ENCODE results near the gene ATF6.

The ATF6 gene

DNA sequence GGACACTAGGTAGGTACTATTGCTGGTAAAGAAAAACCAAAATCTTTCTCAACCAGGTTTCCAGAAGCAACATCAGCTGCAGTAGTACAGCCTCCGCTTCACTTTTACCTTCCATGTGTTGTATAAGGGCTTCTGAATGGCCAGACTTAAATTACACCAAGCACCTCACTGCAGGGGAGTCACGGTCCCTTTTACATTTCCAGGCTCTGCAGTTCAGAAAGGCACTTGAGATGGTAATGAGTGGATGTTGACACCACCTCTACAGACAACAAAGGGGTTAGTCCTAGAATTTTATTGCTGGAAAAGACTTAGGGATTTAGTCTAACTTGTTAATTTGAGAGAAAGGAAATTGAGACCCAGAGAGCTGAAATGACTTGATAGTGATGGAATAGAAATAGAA lies 28.5 kb upstream of the ATF6 start:
- H3K9ac ChIP-seq (ENCODE audit: low read length), result no peak overlapping the region
- peaks cover 27% of the 10 kb centered on the region for H3K4me1 ChIP-seq (ENCODE audit: control insufficient read depth, insufficient read depth, low read length)
- H3K27me3 ChIP-seq (ENCODE audit: control insufficient read depth, insufficient read depth, low read length), result no peaks in the 10 kb centered on the region
- peak overlapping the region; percentile 39 for H3K4me3 ChIP-seq (ENCODE audit: low read depth, low read length)
- no peak overlapping the region for H3K27ac ChIP-seq (ENCODE audit: low read depth, low read length)
- H3K36me3 ChIP-seq (ENCODE audit: control insufficient read depth, insufficient read depth, low read length), result no peaks in the 10 kb centered on the region
- no peaks in the 10 kb centered on the region for H3K9me3 ChIP-seq (ENCODE audit: control insufficient read depth, insufficient read depth, low read depth, low read length)

DNA sequence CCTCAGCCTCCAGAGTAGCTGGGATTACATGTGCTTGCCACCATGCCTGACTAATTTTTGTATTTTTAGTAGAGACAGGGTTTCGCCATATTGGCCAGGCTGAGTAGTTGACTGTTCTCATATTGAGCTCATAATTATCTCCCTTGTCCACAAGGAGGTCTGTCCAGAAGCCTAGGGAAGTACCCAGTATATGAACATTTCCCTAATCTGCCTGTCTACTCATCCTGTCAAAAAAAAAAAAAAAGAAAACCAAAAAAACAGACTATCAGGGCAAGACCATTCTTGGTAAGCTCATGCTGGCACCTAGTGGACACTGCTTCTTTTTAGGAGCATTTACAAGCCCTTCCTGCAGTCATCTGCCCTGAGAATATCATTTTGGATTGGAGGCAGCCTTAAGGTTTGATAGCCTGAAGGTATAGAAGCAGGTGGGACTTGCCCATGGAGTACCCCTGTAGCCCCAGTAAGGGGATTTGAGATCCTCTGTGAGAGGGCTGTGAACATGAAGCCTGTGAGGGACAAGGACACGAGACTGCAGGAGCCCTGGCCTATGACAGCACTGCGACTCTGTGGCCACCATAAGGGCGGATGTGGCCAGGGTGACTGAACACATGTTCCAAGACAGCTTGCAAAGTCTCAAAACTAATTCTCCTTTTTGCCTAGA lies 27.4 kb upstream of the ATF6 start:
- Histone ChIP-seq H3K27me3 (ENCODE audit: control insufficient read depth, insufficient read depth, low read length) (no peaks in the 10 kb centered on the region), H3K9me3 (ENCODE audit: control insufficient read depth, insufficient read depth, low read depth, low read length) (no peaks in the 10 kb centered on the region), H3K4me3 (ENCODE audit: low read depth, low read length) (no peak overlapping the region), H3K4me1 (ENCODE audit: control insufficient read depth, insufficient read depth, low read length) (peaks cover 27% of the 10 kb centered on the region), H3K9ac (ENCODE audit: low read length) (no peak overlapping the region), H3K27ac (ENCODE audit: low read depth, low read length) (no peak overlapping the region), H3K36me3 (ENCODE audit: control insufficient read depth, insufficient read depth, low read length) (no peaks in the 10 kb centered on the region)

DNA sequence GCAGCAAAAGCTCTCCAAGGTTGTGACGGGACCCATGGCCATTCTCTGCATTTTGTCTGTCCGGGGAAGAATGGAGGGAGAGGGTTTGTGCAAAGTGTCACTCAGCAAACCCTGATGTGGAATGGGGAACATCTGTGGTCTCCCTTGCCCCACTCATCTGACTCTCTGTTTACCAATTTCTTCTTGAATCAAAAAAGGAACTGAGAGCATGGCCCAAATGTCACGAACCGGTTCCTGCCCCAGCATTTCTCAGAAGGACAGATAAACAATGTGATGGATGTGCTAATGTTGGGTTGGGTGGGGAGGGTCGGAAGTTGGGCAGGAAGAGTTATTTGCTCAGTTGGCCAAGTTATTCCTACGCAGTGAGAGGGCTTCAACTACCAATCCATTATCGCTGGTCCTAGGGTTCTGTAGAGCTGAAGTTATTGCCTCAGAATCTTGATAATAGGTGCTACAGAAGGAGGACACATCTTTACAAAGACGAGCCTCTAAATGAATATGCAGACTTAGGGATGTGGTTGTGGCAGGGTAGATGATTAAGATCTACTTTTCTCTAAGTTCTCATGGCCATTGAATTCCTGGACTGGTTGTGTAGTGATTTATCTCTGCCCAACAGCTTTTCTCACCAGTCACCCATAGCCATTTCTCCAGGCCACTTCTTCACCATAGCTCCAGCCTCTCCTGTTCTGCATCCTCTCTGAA lies 26.1 kb upstream of the ATF6 start:
- H3K27ac ChIP-seq (ENCODE audit: low read depth, low read length), result no peak overlapping the region
- no peaks in the 10 kb centered on the region for H3K36me3 ChIP-seq (ENCODE audit: control insufficient read depth, insufficient read depth, low read length)
- H3K4me3 ChIP-seq (ENCODE audit: low read depth, low read length), result no peak overlapping the region
- H3K9ac ChIP-seq (ENCODE audit: low read length), result no peak overlapping the region
- H3K9me3 ChIP-seq (ENCODE audit: control insufficient read depth, insufficient read depth, low read depth, low read length), result no peaks in the 10 kb centered on the region
- peaks cover 27% of the 10 kb centered on the region for H3K4me1 ChIP-seq (ENCODE audit: control insufficient read depth, insufficient read depth, low read length)
- no peaks in the 10 kb centered on the region for H3K27me3 ChIP-seq (ENCODE audit: control insufficient read depth, insufficient read depth, low read length)

DNA sequence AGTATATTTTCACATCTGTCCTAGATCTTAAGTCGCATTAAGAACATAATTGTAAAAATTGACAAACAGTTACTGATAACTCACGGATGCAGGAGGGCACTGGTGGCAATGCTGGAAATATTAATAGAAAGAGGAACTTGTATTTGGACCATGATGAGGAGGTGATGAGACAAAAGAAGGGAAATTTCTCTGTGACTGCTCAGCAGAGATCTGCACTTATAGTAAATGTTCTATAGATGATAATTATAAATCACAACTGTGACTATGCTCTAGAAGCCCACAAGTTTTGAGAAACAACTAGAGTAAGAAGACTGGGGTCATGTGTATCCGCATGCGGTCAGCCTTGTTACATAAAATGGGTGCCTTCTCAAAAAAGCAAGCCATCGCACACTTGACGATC lies 25.2 kb upstream of the ATF6 start:
- Histone ChIP-seq H3K9ac (ENCODE audit: low read length) (no peak overlapping the region), H3K4me1 (ENCODE audit: control insufficient read depth, insufficient read depth, low read length) (peaks cover 22% of the 10 kb centered on the region), H3K36me3 (ENCODE audit: control insufficient read depth, insufficient read depth, low read length) (no peaks in the 10 kb centered on the region), H3K27ac (ENCODE audit: low read depth, low read length) (no peak overlapping the region), H3K9me3 (ENCODE audit: control insufficient read depth, insufficient read depth, low read depth, low read length) (no peaks in the 10 kb centered on the region), H3K27me3 (ENCODE audit: control insufficient read depth, insufficient read depth, low read length) (no peaks in the 10 kb centered on the region), H3K4me3 (ENCODE audit: low read depth, low read length) (no peak overlapping the region)

DNA sequence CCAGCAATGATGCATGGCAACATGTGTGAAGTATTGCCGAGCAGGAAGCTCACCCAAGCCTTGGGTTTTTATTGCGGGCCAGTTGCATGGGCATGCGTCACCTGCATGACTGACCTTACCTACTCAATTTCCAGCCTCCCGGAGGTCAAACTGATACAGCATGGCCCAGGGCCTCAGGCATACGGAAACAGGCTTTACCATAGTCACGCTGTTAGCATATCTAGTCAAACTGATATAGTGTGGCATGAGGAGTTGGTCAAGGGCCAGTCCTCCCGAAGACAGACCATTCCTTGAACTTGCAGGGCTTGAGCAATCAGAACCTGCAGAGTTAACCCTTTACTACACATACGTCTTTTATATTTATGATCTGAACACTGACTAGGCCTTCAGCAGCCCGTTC lies 22.9 kb upstream of the ATF6 start:
- Histone ChIP-seq H3K4me3 (ENCODE audit: low read depth, low read length) (no peak overlapping the region), H3K9ac (ENCODE audit: low read length) (no peak overlapping the region), H3K9me3 (ENCODE audit: control insufficient read depth, insufficient read depth, low read depth, low read length) (no peaks in the 10 kb centered on the region), H3K27me3 (ENCODE audit: control insufficient read depth, insufficient read depth, low read length) (no peaks in the 10 kb centered on the region; the same call in 1 of the 2 replicates), H3K4me1 (ENCODE audit: control insufficient read depth, insufficient read depth, low read length) (no peaks in the 10 kb centered on the region; the same call in 1 of the 2 replicates), H3K36me3 (ENCODE audit: control insufficient read depth, insufficient read depth, low read length) (no peaks in the 10 kb centered on the region), H3K27ac (ENCODE audit: low read depth, low read length) (no peak overlapping the region)

DNA sequence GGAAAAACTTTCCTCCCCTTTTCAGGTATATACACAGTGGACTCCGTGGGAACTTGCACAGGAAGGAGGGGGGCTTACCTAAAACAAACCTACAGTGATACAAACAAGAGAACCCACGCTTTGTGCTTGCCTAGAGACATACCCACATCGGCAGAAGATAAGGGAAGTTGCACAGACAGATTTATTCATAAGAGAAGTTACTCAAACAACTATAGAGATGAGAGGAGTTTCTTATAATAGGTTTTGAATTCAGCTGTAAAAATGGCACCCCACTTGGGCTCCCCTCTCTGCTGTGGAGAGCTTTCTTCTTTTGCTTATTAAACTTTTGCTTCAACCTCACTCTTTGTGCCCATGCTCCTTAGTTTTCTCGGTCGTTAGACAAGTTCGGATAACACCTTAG lies 18.3 kb upstream of the ATF6 start:
- Histone ChIP-seq H3K36me3 (ENCODE audit: control insufficient read depth, insufficient read depth, low read length) (peaks cover 18% of the 10 kb centered on the region), H3K27me3 (ENCODE audit: control insufficient read depth, insufficient read depth, low read length) (peaks cover 3% of the 10 kb centered on the region), H3K4me1 (ENCODE audit: control insufficient read depth, insufficient read depth, low read length) (0 out of 2 replicates have a peak, but pooled peaks cover 2% of the 10 kb centered on the region), H3K9me3 (ENCODE audit: control insufficient read depth, insufficient read depth, low read depth, low read length) (no peaks in the 10 kb centered on the region), H3K4me3 (ENCODE audit: low read depth, low read length) (no peak overlapping the region), H3K9ac (ENCODE audit: low read length) (no peak overlapping the region), H3K27ac (ENCODE audit: low read depth, low read length) (no peak overlapping the region)

DNA sequence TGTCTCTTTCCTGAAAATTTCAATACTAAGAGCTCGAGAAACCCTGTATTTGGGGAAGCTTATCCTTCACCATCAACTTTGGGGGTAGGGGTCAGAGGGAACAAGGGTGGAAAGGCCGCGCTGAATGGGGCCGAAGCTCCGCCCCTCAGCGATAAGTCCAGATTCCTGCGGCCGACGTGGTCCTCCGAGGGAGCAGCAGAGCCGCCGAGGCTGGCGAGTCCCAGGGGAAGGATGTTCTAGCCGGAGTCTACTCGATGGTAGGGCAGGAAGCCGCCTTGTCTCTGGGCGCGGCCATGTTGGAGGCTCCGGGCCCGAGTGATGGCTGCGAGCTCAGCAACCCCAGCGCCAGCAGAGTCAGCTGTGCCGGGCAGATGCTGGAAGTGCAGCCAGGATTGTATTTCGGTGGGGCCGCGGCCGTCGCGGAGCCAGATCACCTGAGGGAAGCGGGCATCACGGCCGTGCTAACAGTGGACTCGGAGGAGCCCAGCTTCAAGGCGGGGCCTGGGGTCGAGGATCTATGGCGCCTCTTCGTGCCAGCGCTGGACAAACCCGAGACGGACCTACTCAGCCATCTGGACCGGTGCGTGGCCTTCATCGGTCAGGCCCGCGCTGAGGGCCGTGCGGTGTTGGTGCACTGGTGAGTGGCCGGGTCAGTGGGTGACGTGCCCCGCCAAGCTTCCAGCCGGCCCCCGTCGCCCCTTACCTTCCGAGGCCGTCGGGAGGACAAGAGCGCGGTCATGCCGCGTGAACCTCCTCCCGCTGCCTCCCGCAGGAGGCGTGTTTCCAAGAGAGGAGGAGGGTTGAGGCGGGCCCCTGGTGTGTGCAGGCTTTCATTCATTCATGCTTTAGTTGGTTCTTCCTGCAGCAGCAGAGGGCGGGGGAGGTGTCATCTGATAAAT lies 16.4 kb upstream of the ATF6 start, which contains the start of gene DUSP12:
DUSP12 (plus strand) TSS at position 278 of the 899 bp plus-strand sequence; CDS start at position 294, 16 bp downstream.
- Histone ChIP-seq H3K36me3 (ENCODE audit: control insufficient read depth, insufficient read depth, low read length) (peaks cover 37% of the 10 kb centered on the region), H3K9ac (ENCODE audit: low read length) (peak within 1 kb of the TSS; percentile 92), H3K9me3 (ENCODE audit: control insufficient read depth, insufficient read depth, low read depth, low read length) (no peaks in the 10 kb centered on the region), H3K27ac (ENCODE audit: low read depth, low read length) (peak within 1 kb of the TSS; percentile 79), H3K27me3 (ENCODE audit: control insufficient read depth, insufficient read depth, low read length) (peaks cover 3% of the 10 kb centered on the region), H3K4me3 (ENCODE audit: low read depth, low read length) (peak within 1 kb of the TSS; percentile 93), H3K4me1 (ENCODE audit: control insufficient read depth, insufficient read depth, low read length) (0 out of 2 replicates have a peak, but pooled peaks cover 2% of the 10 kb centered on the region)

DNA sequence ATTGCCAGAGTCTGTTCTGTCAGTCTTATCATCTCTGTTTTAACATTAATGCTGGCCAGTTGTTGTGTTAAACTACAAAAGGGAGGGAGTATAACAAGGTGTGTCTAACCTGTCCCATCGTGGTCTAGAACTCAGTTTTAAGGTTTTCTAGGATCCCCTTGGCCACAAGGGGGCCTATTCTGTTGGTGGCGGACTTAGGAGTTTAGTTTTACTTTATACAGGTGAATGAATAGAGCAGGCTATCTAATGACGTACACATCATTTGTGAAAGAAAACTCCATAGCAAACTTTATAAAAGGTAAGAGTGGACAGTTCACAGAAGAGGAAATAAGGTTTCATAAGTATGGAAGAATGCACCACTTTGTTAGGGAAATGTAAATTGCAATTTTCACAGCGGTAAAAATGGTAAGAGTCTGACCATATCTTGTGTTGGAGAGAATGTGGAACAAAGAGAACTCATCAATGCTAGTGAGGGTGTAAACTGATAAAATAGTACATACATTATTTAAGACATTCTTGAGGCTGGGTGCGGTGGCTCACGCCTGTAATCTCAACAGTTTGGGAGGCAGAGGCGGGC lies 2.5 kb upstream of the ATF6 start:
- H3K4me1 ChIP-seq (ENCODE audit: control insufficient read depth, insufficient read depth, low read length), result 0 out of 2 replicates have a peak, but pooled peaks cover 2% of the 10 kb centered on the region
- no peak overlapping the region for H3K4me3 ChIP-seq (ENCODE audit: low read depth, low read length)

DNA sequence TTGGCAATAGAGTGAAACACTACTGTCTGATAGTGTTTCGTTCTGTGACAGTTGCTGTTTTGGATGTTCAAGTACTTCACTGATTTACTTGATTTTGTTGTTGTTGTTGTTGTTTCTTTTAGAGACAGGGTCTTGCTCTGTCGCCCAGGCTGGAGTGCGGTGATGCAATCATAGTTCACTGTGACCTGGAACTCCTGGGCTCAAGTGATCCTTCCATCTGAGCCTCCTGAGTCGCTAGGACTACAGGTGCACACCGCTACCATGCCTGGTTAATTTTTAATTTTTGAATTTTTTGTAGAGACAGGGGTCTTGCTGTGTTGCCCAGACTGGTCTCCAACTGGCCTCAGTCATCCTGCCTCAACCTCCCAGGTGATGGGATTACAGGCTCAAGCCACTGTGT lies 2.3 kb downstream of the ATF6 start:
- no peaks in the 10 kb centered on the region for H3K9me3 ChIP-seq (ENCODE audit: control insufficient read depth, insufficient read depth, low read depth, low read length)
- H3K4me1 ChIP-seq (ENCODE audit: control insufficient read depth, insufficient read depth, low read length), result 0 out of 2 replicates have a peak, but pooled peaks cover 2% of the 10 kb centered on the region
- no peaks in the 10 kb centered on the region for H3K36me3 ChIP-seq (ENCODE audit: control insufficient read depth, insufficient read depth, low read length)
- H3K27ac ChIP-seq (ENCODE audit: low read depth, low read length), result no peak overlapping the region
- no peak overlapping the region for H3K9ac ChIP-seq (ENCODE audit: low read length)
- no peaks in the 10 kb centered on the region for H3K27me3 ChIP-seq (ENCODE audit: control insufficient read depth, insufficient read depth, low read length)
- H3K4me3 ChIP-seq (ENCODE audit: low read depth, low read length), result no peak overlapping the region

More for the DNA sequence above, 2.5 kb upstream of the ATF6 start:
- H3K9me3 ChIP-seq (ENCODE audit: control insufficient read depth, insufficient read depth, low read depth, low read length), result no peaks in the 10 kb centered on the region
- H3K27me3 ChIP-seq (ENCODE audit: control insufficient read depth, insufficient read depth, low read length), result no peaks in the 10 kb centered on the region
- H3K36me3 ChIP-seq (ENCODE audit: control insufficient read depth, insufficient read depth, low read length), result peaks cover 2% of the 10 kb centered on the region; the same call in 1 of the 2 replicates
- no peak overlapping the region for H3K9ac ChIP-seq (ENCODE audit: low read length)
- H3K27ac ChIP-seq (ENCODE audit: low read depth, low read length), result no peak overlapping the region

DNA sequence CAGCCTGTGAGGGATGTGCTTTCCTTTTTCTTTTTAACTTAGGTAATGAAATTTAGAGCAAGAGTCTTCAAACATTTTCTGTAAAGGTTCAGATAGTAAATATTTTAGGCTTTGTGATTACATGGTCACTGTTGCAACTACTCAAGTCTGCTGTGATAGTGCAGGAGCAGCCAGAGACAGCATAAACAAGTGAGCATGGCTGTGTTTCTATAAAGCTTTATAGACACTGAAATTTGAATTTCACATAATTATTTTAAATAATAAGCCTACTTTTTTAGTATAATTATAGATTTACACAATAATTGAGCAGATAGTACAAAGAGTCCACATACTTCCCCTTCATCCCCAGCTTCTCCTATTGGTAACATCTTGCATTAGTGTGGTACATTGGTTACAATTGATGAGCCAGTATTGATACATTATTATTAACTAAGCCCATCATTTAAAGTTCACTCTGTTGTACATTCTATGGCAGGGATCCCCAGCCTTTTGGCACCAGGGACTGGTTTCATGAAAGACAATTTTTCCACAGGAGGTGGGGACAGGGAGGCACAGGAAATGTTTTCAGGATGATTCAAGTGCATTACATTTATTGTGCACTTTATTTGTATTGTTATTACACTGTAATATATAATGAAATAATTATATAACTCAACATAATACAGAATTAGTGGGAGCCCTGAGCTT lies 3.0 kb downstream of the ATF6 start:
- Histone ChIP-seq H3K4me3 (ENCODE audit: low read depth, low read length) (no peak overlapping the region), H3K27me3 (ENCODE audit: control insufficient read depth, insufficient read depth, low read length) (no peaks in the 10 kb centered on the region), H3K27ac (ENCODE audit: low read depth, low read length) (no peak overlapping the region), H3K4me1 (ENCODE audit: control insufficient read depth, insufficient read depth, low read length) (0 out of 2 replicates have a peak, but pooled peaks cover 2% of the 10 kb centered on the region), H3K9me3 (ENCODE audit: control insufficient read depth, insufficient read depth, low read depth, low read length) (no peaks in the 10 kb centered on the region), H3K36me3 (ENCODE audit: control insufficient read depth, insufficient read depth, low read length) (no peaks in the 10 kb centered on the region), H3K9ac (ENCODE audit: low read length) (no peak overlapping the region)
